ENCODE measurements around the gene VTI1A. TPM values are rescaled to one million over a fixed set of nuclear protein-coding genes. Genes with fewer than 3 reads are reported as not detected.
A peak's percentile ranks its signal among the peaks of the same experiment; 100 is the strongest.

The VTI1A gene
- total RNA-seq, 1 experiment from 2014 or later, result 39.0 TPM

- no peak for DNase-seq (ENCODE audit: low read depth)
Measured at GRCh38 chr10:112637901-112638300, 190.9 kb downstream of the VTI1A start.

DNA sequence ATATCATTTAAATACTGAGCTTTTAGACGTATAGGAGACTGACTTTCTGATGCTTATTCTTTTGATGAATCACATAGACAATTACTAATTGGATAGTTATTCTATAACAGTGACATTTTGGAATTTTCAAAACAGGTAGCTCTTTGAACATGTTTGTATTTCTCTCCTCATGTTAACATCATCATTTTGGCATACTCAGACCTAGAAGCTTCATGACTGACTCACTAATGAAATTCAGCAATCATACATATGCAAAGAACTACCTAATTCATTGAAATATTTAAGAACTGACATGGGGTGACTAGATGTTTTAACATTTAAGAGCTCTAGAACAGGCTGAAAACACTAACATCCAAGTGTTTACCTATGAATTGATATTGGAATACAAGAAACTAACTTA, 192.3 kb downstream of the VTI1A start:
- no peak for DNase-seq (ENCODE audit: low read depth)

GRCh38 chr10:112640638-112641037, 193.6 kb downstream of the VTI1A start:
- DNase-seq (ENCODE audit: low read depth), result no peak

- no peak for DNase-seq (ENCODE audit: low read depth)
Measured at GRCh38 chr10:112643600-112644264, 196.7 kb downstream of the VTI1A start.

GRCh38 chr10:112644265-112644645, 197.2 kb downstream of the VTI1A start:
- DNase-seq (ENCODE audit: low read depth), result no peak

GRCh38 chr10:112649006-112649821, 202.2 kb downstream of the VTI1A start:
- no peak for DNase-seq (ENCODE audit: low read depth)

GRCh38 chr10:112649822-112650152, 202.8 kb downstream of the VTI1A start:
- no peak for DNase-seq (ENCODE audit: low read depth)

GRCh38 chr10:112650588-112651030, 203.6 kb downstream of the VTI1A start:
- DNase-seq (ENCODE audit: low read depth), result peak; percentile 21

GRCh38 chr10:112653215-112653614, 206.2 kb downstream of the VTI1A start:
- DNase-seq (ENCODE audit: low read depth), result no peak

DNA sequence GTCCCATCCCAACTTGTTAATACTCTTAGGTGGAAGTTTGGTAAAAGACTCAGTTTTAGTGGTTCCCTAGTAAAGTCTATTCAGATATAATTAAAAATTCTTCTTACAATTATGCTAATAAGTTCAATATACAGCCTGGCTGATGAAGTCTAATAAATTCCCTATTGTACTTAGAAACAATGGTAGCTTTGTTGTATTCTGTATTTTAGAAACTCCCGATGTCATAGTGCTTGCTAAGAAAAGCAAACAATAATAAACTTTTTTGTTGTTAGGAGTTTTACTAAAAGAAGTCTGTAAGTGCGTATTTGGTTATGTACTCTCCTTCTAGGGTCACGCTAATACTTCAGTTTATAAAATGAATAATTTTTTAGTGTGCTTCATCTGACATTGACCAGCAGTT, 206.8 kb downstream of the VTI1A start:
- no peak for DNase-seq (ENCODE audit: low read depth)

DNA sequence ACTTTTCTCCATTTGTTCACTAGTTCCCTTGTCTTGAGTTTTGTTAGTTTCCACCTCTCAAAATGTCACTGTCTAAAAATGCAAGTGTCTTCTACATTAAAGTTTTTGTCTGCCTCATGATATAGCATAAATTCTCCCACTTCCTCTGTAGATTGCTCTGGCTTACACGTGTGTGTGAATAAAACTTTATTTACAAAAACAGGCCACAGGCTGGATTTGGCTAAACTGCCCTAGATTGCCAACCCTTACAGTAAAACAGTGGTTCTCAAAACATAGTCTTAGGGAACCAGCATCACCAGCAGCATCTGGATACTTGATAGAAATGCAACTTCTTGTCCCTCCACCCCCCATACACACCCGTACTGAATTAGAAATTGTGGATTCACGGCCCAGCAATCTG, 207.8 kb downstream of the VTI1A start:
- no peak for DNase-seq (ENCODE audit: low read depth)

DNA sequence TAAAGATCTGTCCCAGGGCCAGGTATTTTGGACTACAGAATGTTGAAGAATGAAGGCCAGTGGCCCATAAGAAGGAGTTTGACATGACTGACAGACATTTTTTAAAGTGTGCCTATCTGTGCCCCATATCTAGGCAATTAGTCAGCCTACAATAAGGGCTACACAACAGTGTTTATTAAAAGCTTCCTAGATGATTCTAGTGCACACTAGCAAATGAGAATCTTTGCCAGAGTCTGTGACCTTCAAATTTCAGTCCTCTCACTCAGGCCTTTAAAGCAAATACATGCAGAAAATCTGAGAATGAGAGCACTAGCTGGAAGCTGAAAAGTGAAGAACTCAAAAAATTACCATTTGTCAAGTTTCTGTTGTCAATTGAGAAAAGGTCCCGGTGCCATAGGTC, 208.7 kb downstream of the VTI1A start:
- no peak for DNase-seq (ENCODE audit: low read depth)

DNA sequence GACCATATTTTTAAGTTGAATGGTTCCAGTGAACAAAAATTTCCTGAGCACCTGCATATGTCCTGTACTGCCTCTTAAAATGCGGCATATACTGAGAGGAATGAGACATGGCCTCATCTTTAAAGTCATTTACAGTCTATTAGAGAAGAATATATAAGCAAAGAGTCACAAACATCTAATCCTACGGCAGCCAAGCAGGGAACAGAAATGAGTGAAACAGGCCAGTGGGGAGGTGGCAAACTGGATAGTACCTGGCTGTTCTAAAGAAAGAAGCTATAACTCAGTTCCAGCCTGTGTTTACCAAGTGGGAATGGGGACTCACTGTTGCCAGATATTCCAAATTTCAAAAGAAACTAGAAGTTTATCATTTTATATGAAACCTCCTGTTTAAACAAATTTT, 211.4 kb downstream of the VTI1A start:
- DNase-seq (ENCODE audit: low read depth), result no peak

GRCh38 chr10:112658900-112659638, 212.1 kb downstream of the VTI1A start:
- peak; percentile 63 for DNase-seq (ENCODE audit: low read depth)

GRCh38 chr10:112663234-112664125, 216.5 kb downstream of the VTI1A start:
- peak; percentile 83 for DNase-seq (ENCODE audit: low read depth)

DNA sequence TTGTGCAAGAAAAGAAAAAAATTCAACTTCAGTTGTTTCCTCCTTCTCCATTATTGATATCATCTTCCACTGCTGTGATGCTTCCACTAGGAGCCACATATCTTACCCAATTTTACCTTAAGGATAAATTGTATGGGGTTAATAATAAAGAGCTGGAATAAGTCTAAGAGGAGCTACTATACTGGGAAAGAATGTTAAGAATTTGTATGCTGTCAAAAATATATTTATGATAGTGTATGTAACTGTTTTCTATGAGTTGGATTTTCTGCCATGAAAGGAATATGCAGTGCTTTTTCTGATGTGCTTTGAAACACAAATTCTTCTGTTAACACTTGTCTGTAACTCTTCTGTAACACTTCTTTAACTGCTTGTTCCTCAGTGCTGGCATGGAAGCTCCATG, 219.1 kb downstream of the VTI1A start:
- DNase-seq (ENCODE audit: low read depth), result no peak

- no peak for DNase-seq (ENCODE audit: low read depth)
Measured at GRCh38 chr10:112669989-112670388, 223.0 kb downstream of the VTI1A start.

GRCh38 chr10:112671743-112672142, 224.7 kb downstream of the VTI1A start:
- DNase-seq (ENCODE audit: low read depth), result no peak

DNA sequence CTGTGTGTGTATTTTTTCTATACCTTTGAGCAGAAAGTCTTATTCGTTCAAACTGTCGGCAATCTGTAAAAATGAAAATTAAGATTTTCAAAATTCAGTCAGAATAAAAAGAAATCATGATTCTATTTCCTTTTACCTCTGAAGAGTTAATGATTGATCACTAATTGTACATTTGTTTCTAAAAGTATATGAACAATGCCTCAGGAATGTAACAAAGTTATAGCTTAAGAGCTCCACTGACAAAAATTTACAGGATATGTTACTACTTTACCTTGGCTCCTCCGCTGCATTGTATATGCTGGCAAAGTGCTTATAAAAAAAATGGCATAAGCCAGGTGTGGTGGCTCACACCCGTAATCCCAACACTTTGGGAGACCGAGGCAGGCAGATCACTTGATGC, 225.7 kb downstream of the VTI1A start:
- DNase-seq (ENCODE audit: low read depth), result no peak

- no peak for DNase-seq (ENCODE audit: low read depth)
Measured at GRCh38 chr10:112675560-112676083, 228.6 kb downstream of the VTI1A start.

- DNase-seq (ENCODE audit: low read depth), result no peak
Measured at GRCh38 chr10:112677689-112678088, 230.7 kb downstream of the VTI1A start.
